Keratinocyte (primary cell): ENCODE results near the gene STX18. TPM values are rescaled to one million over a fixed set of nuclear protein-coding genes. Genes with fewer than 3 reads are reported as not detected.

Source experiments
- DNase-seq: peaks from one replicate; pipeline ENCODE4 v3.0.0-alpha.2; 2011; ENCODE audit warnings: low read depth, missing footprints, low spot score
- FAIRE-seq: peaks from 2 replicates; lab custom pipeline; 2011; peaks lifted over from hg19 to GRCh38; lab: Jason Lieb, UNC
- H2AFZ ChIP-seq: 2 replicates; pipeline ENCODE4 v1.6.0; 2012; ENCODE audit warnings: low read length, control low read depth, inconsistent platforms; ENCODE audit not compliant: control insufficient read depth
- H3K27ac ChIP-seq: 2 replicates; pipeline ENCODE4 v1.5.1; 2011; ENCODE audit warnings: low read length; ENCODE audit not compliant: control insufficient read depth, insufficient read depth
- H3K27me3 ChIP-seq: 3 replicates; pipeline ENCODE4 v1.6.0; 2011; ENCODE audit warnings: low read length; ENCODE audit not compliant: control insufficient read depth, insufficient read depth; ENCODE audit errors: extremely low read depth
- H3K36me3 ChIP-seq, 2 experiments: 2 replicates in 1 of 2; 3 replicates in 1 of 2; pipeline ENCODE4 v1.5.1; 2011; ENCODE audit warnings: low read length in 2 of 2, mild to moderate bottlenecking in 1 of 2; ENCODE audit not compliant: control insufficient read depth in 2 of 2, insufficient read depth in 2 of 2; ENCODE audit errors: extremely low read depth in 1 of 2
- H3K4me1 ChIP-seq: 3 replicates; pipeline ENCODE4 v1.5.1; 2011; ENCODE audit warnings: low read length; ENCODE audit not compliant: control insufficient read depth, insufficient read depth; ENCODE audit errors: extremely low read depth
- H3K4me2 ChIP-seq: 3 replicates; pipeline ENCODE4 v1.6.0; 2011; ENCODE audit warnings: low read depth, low read length; ENCODE audit not compliant: control insufficient read depth, insufficient read depth; ENCODE audit errors: extremely low read depth
- H3K4me3 ChIP-seq, 3 experiments: fragments of 200-600 bp in 1 of 3; sonication (generic) in 1 of 3; 2 replicates in 2 of 3; 3 replicates in 1 of 3; pipeline ENCODE4 v1.5.1; 2011 to 2016; ENCODE audit warnings: low read length in 3 of 3, mild to moderate bottlenecking in 3 of 3, control low read depth in 2 of 3, inconsistent platforms in 1 of 3, low read depth in 1 of 3, mixed read lengths in 1 of 3, mixed run types in 1 of 3, moderate library complexity in 1 of 3; ENCODE audit not compliant: control insufficient read depth in 2 of 3, insufficient read depth in 2 of 3; ENCODE audit errors: extremely low read depth in 1 of 3
- H3K79me2 ChIP-seq: 2 replicates; pipeline ENCODE4 v1.6.0; 2012; ENCODE audit warnings: low read length; ENCODE audit not compliant: control insufficient read depth, insufficient read depth
- H3K9ac ChIP-seq: 3 replicates; pipeline ENCODE4 v1.6.0; 2011; ENCODE audit warnings: low read length; ENCODE audit not compliant: control insufficient read depth, insufficient read depth; ENCODE audit errors: extremely low read depth
- H3K9me1 ChIP-seq: 3 replicates; pipeline ENCODE4 v1.6.0; 2011; ENCODE audit warnings: low read length; ENCODE audit not compliant: control insufficient read depth, insufficient read depth; ENCODE audit errors: extremely low read depth
- H3K9me3 ChIP-seq: 2 replicates; pipeline ENCODE4 v1.5.1; 2012; ENCODE audit warnings: low read depth, low read length; ENCODE audit not compliant: control insufficient read depth
- H4K20me1 ChIP-seq: 3 replicates; pipeline ENCODE4 v1.6.0; 2011; ENCODE audit warnings: low read length; ENCODE audit not compliant: control insufficient read depth, insufficient read depth; ENCODE audit errors: extremely low read depth
- CTCF ChIP-seq, 3 experiments: IDR thresholded peaks in 1 of 3; conservative IDR thresholded peaks in 1 of 3; optimal IDR thresholded peaks in 1 of 3; 2 replicates in 2 of 3; 3 replicates in 1 of 3; pipeline versions ENCODE3 to v1.5.1; 2011; ENCODE audit warnings: low read length in 3 of 3, mild to moderate bottlenecking in 3 of 3, moderate library complexity in 2 of 3, control low read depth in 1 of 3, inconsistent platforms in 1 of 3; ENCODE audit not compliant: insufficient read depth in 2 of 3; ENCODE audit errors: extremely low read depth in 1 of 3
- EZH2 ChIP-seq: IDR thresholded peaks from one replicate; pipeline ENCODE4 v1.6.1; 2012; ENCODE audit warnings: inconsistent platforms, mild to moderate bottlenecking, low read length, moderate library complexity
- dilution Hi-C: fragments of 300-500 bp; cut with MboI; formaldehyde crosslinking; loops from one replicate; pipeline ENCODE4 v1.7.0; 2020; ENCODE audit warnings: low sequenced_read_pairs; ENCODE audit not compliant: extremely low pct_ligation_motif_present
- polyA plus RNA-seq, 5 experiments: library from polyadenylated mRNA; depleted of rRNA in 3 of 5; stranded (reverse) in 3 of 5; stranded (forward) in 1 of 5; unstranded in 1 of 5; fragments of >200 nt; gene quantifications; 1 replicate in 1 of 5; 2 replicates in 3 of 5; 3 replicates in 1 of 5; pipeline versions ENCODE4 v1.2.1 to v1.2.3, GENCODE V29; 2011 to 2012; ENCODE audit warnings: missing spikeins in 2 of 5, low read depth in 1 of 5, low replicate concordance in 1 of 5

The STX18 gene
- polyA plus RNA-seq, 1 donor (not counting 4 experiments of a cell fraction or from before 2014, with no cell fraction given) = 21.6 TPM

- no peak for TF ChIP-seq EZH2
- Histone ChIP-seq H4K20me1 (peaks cover 3% of the 10 kb centered on the region), H3K36me3 (peaks cover 2 to 8% of the 10 kb centered on the region in 2 experiments), H3K9ac (no peak overlapping the region), H3K4me3 (no peak overlapping the region), H3K79me2 (peaks cover 17% of the 10 kb centered on the region), H3K9me1 (no peaks in the 10 kb centered on the region), H3K4me2 (no peak overlapping the region), H3K4me1 (no peaks in the 10 kb centered on the region), H2AFZ (no peak overlapping the region), H3K9me3 (no peaks in the 10 kb centered on the region), H3K27me3 (no peaks in the 10 kb centered on the region), H3K27ac (no peak overlapping the region)
- DNase-seq (no peak), FAIRE-seq (no peak)
- dilution Hi-C loops = no loop called here
These were observed 12.5 kb downstream of the STX18 start for GRCh38 chr4:4529392-4529791.

- FAIRE-seq (no peak), DNase-seq (no peak)
- H3K27ac ChIP-seq = no peak overlapping the region
- no peaks in the 10 kb centered on the region for H3K9me3 ChIP-seq
- H3K9ac ChIP-seq = no peak overlapping the region
- H3K36me3 ChIP-seq = peaks cover 2 to 8% of the 10 kb centered on the region in 2 experiments
- dilution Hi-C loops = no loop called here
- H3K9me1 ChIP-seq = peaks cover 2% of the 10 kb centered on the region
- TF ChIP-seq EZH2 (no peak), CTCF (optimal IDR thresholded peaks at IDR 0.05 in 1 of 3, IDR thresholded peaks at IDR 0.05 in 1 of 3, conservative IDR thresholded peaks at IDR 0.05 in 1 of 3; ENCODE audit: extremely low read depth in 1 of 3, insufficient read depth in 2 of 3, low read length in 3 of 3) (no peak)
- no peaks in the 10 kb centered on the region for H3K27me3 ChIP-seq
- H3K4me1 ChIP-seq = no peaks in the 10 kb centered on the region
- no peak overlapping the region for H2AFZ ChIP-seq
- no peak overlapping the region for H3K4me2 ChIP-seq
- H4K20me1 ChIP-seq = peaks cover 3% of the 10 kb centered on the region
- peaks cover 6% of the 10 kb centered on the region for H3K79me2 ChIP-seq
- no peak overlapping the region for H3K4me3 ChIP-seq
These were observed 15.4 kb downstream of the STX18 start for GRCh38 chr4:4526401-4526800.

- Histone ChIP-seq H3K79me2 (peaks cover 3% of the 10 kb centered on the region), H4K20me1 (peaks cover 3% of the 10 kb centered on the region), H3K27me3 (no peaks in the 10 kb centered on the region), H3K36me3 (peaks cover 2 to 8% of the 10 kb centered on the region in 2 experiments), H3K4me2 (no peak overlapping the region), H3K4me1 (no peaks in the 10 kb centered on the region), H3K9me3 (no peaks in the 10 kb centered on the region), H3K27ac (no peak overlapping the region), H3K9me1 (peaks cover 2% of the 10 kb centered on the region), H3K4me3 (no peak overlapping the region), H2AFZ (no peak overlapping the region), H3K9ac (no peak overlapping the region)
- DNase-seq = no peak
- dilution Hi-C loops = no loop called here
- TF ChIP-seq EZH2 (no peak), CTCF (optimal IDR thresholded peaks at IDR 0.05 in 1 of 3, IDR thresholded peaks at IDR 0.05 in 1 of 3, conservative IDR thresholded peaks at IDR 0.05 in 1 of 3; ENCODE audit: extremely low read depth in 1 of 3, insufficient read depth in 2 of 3, low read length in 3 of 3) (no peak)
- FAIRE-seq = no peak
These were observed 17.5 kb downstream of the STX18 start for GRCh38 chr4:4524364-4524763.
